Hepatocyte (in vitro differentiated cells): Measurements from ENCODE around the gene YIPF6. TPM values are rescaled to one million over a fixed set of nuclear protein-coding genes. Genes with fewer than 3 reads are reported as not detected.

Experiments used
- DNase-seq: peaks from one replicate; pipeline ENCODE4 v3.0.0-alpha.2; 2016; ENCODE audit warnings: low spot score
- H2AFZ ChIP-seq: fragments of 200-600 bp; sonication (generic); 2 replicates; pipeline ENCODE4 v1.6.0; 2016; ENCODE audit warnings: antibody characterized with exemption, mild to moderate bottlenecking
- H3K27ac ChIP-seq: fragments of 200-600 bp; sonication (generic); 2 replicates; pipeline ENCODE4 v1.5.1; 2016; ENCODE audit warnings: mild to moderate bottlenecking
- H3K27me3 ChIP-seq: fragments of 200-600 bp; sonication (generic); 2 replicates; pipeline ENCODE4 v1.6.1; 2016
- H3K36me3 ChIP-seq: fragments of 200-600 bp; sonication (generic); replicated peaks from 2 replicates; pipeline ENCODE4 v1.5.1; 2016; ENCODE audit warnings: low read depth; ENCODE audit not compliant: insufficient read depth
- H3K4me1 ChIP-seq: fragments of 200-600 bp; sonication (generic); 2 replicates; pipeline ENCODE4 v1.5.1; 2016; ENCODE audit warnings: mild to moderate bottlenecking, moderate library complexity; ENCODE audit not compliant: insufficient read depth
- H3K4me2 ChIP-seq: fragments of 200-600 bp; sonication (generic); 2 replicates; pipeline ENCODE4 v1.6.0; 2016
- H3K4me3 ChIP-seq: fragments of 200-600 bp; sonication (generic); 2 replicates; pipeline ENCODE4 v1.5.1; 2016; ENCODE audit warnings: mild to moderate bottlenecking
- H3K79me2 ChIP-seq: fragments of 200-600 bp; sonication (generic); 2 replicates; pipeline ENCODE4 v1.6.0; 2017; ENCODE audit warnings: mild to moderate bottlenecking
- H3K9me2 ChIP-seq: fragments of 200-600 bp; sonication (generic); replicated peaks from 2 replicates; pipeline ENCODE4 v1.6.0; 2017; ENCODE audit warnings: mild to moderate bottlenecking; ENCODE audit not compliant: insufficient read depth
- H3K9me3 ChIP-seq: fragments of 200-600 bp; sonication (generic); 2 replicates; pipeline ENCODE4 v1.5.1; 2016; ENCODE audit warnings: low read depth, mild to moderate bottlenecking
- H4K20me1 ChIP-seq: fragments of 200-600 bp; sonication (generic); 2 replicates; pipeline ENCODE4 v1.6.0; 2016; ENCODE audit warnings: mild to moderate bottlenecking; ENCODE audit not compliant: insufficient read depth, poor library complexity, severe bottlenecking
- EZH2 ChIP-seq: fragments of 200-600 bp; sonication (generic); IDR thresholded peaks from 2 replicates; pipeline ENCODE4 v1.6.1; 2016; ENCODE audit warnings: antibody characterized with exemption, mild to moderate bottlenecking, borderline replicate concordance
- EZH2phosphoT487 ChIP-seq: fragments of 200-600 bp; sonication (generic); IDR thresholded peaks from one replicate; pipeline ENCODE4 v1.6.1; 2018; ENCODE audit warnings: antibody characterized with exemption, mild to moderate bottlenecking, low read depth, moderate library complexity; ENCODE audit not compliant: unreplicated experiment, severe bottlenecking
- WGBS: methylation state at CpG from one replicate; pipeline ENCODE4 v1.1.6; 2016; ENCODE audit warnings: low lambda C conversion rate; ENCODE audit errors: missing lambda C conversion rate; 5-methylcytosine and 5-hydroxymethylcytosine counted together
- polyA plus RNA-seq: library from polyadenylated mRNA; unstranded; fragments of >200 nt; fragmentation: Nextera tagmentation; extraction: Ambion mirVana; gene quantifications from 2 replicates; pipeline ENCODE4 v1.2.1, GENCODE V29; 2016
- small RNA-seq: library from RNA; depleted of rRNA; stranded (forward); fragments of <200 nt; gene quantifications from one replicate; pipeline ENCODE3, GENCODE V24; 2014
- total RNA-seq: library from RNA; depleted of rRNA; stranded (reverse); fragments of >200 nt; gene quantifications from 2 replicates; pipeline ENCODE4 v1.2.3, GENCODE V29; 2014
- TF ChIP-seq, protein P1 (sequence below): fragments of 200-600 bp; sonication (generic); IDR thresholded peaks from 2 replicates; pipeline ENCODE4 v1.5.1; 2016; ENCODE audit warnings: antibody characterized with exemption, mild to moderate bottlenecking; ENCODE audit not compliant: poor library complexity

YIPF6 gene
- total and polyA plus RNA-seq, 2 experiments from 2014 or later = 45.5 TPM

DNA sequence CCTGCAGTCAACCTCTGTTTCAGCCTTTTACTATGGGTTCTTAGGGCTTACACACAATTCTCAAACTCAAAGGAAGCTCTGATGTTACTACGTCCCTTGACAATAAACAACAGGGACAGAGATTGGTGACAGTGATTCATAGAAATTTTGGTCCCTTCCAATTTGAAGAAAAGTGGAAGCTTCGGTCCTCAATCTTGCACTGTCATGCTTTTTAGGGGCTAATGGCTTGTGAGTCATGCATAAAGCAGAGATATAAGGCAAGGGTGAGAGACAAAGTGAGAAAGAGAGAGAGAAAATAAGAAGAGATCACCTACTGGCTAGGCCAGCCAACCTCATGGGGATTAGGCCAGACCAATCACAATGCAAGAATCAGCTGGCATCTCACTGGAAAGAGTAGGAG, 85.4 kb downstream of the YIPF6 start:
- DNase-seq = no peak
- Histone ChIP-seq H2AFZ (no peak overlapping the region), H3K27ac (no peak overlapping the region), H3K4me2 (no peak overlapping the region), H3K9me3 (no peaks in the 10 kb centered on the region), H3K4me3 (no peak overlapping the region), H3K9me2 (no peaks in the 10 kb centered on the region), H3K79me2 (no peaks in the 10 kb centered on the region), H4K20me1 (no peaks in the 10 kb centered on the region), H3K4me1 (no peaks in the 10 kb centered on the region), H3K36me3 (no peaks in the 10 kb centered on the region), H3K27me3 (no peaks in the 10 kb centered on the region)
- WGBS = 78% methylated on average over 2 of the region's 2 CpGs
- TF ChIP-seq, protein P1, sequence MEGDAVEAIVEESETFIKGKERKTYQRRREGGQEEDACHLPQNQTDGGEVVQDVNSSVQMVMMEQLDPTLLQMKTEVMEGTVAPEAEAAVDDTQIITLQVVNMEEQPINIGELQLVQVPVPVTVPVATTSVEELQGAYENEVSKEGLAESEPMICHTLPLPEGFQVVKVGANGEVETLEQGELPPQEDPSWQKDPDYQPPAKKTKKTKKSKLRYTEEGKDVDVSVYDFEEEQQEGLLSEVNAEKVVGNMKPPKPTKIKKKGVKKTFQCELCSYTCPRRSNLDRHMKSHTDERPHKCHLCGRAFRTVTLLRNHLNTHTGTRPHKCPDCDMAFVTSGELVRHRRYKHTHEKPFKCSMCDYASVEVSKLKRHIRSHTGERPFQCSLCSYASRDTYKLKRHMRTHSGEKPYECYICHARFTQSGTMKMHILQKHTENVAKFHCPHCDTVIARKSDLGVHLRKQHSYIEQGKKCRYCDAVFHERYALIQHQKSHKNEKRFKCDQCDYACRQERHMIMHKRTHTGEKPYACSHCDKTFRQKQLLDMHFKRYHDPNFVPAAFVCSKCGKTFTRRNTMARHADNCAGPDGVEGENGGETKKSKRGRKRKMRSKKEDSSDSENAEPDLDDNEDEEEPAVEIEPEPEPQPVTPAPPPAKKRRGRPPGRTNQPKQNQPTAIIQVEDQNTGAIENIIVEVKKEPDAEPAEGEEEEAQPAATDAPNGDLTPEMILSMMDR = no peak
- no peak for TF ChIP-seq EZH2phosphoT487
- no peak for TF ChIP-seq EZH2

Small RNA genes lying within 50 kb of the gene (small RNA-seq; reads per million reads assigned to genes)
- gene RNU6-245P = not detected

Other genes with a start within 250 kb of the YIPF6 start
- 5.6 and 10.3 TPM in 2 replicates for gene OPHN1, start 65.6 kb upstream of the YIPF6 start, total RNA-seq
- gene OPHN1, start 65.6 kb upstream of the YIPF6 start, polyA plus RNA-seq = 4.5 and 4.8 TPM in 2 replicates
- gene STARD8, start 148.6 kb downstream of the YIPF6 start, total RNA-seq = 3.2 and 3.3 TPM in 2 replicates
- 1.1 and 2.8 TPM in 2 replicates for gene STARD8, start 148.6 kb downstream of the YIPF6 start, polyA plus RNA-seq